Tibial artery (tissue), 4 donors: ENCODE measurements around the gene ASAP2.

Source experiments
- DNase-seq, 2 donors: peaks; one replicate each; pipeline ENCODE4 v3.0.0-alpha.2; 2019
- H3K27ac ChIP-seq, 2 donors: fragments of 200-600 bp; sonication (generic) in 1 of 2; 1 replicate in 1 of 2; 2 replicates in 1 of 2; pipeline ENCODE4 v1.5.1; 2018 to 2019; ENCODE audit warnings: mild to moderate bottlenecking in 1 of 2
- H3K27me3 ChIP-seq, 2 donors: fragments of 200-600 bp; sonication (generic) in 1 of 2; one replicate each; pipeline versions ENCODE4 v1.5.1 to v1.6.0; 2016 to 2019
- H3K36me3 ChIP-seq, 3 donors: fragments of 200-600 bp; sonication (generic) in 2 of 3; one replicate each; pipeline ENCODE4 v1.5.1; 2016 to 2019; ENCODE audit warnings: mild to moderate bottlenecking in 2 of 3
- H3K4me1 ChIP-seq, 4 donors: fragments of 200-600 bp; sonication (generic) in 2 of 4; 1 replicate in 3 of 4; 2 replicates in 1 of 4; pipeline ENCODE4 v1.5.1; 2016 to 2019
- H3K4me3 ChIP-seq, 2 donors: fragments of 200-600 bp; sonication (generic) in 1 of 2; 1 replicate in 1 of 2; 2 replicates in 1 of 2; pipeline ENCODE4 v1.5.1; 2018 to 2019; ENCODE audit warnings: mild to moderate bottlenecking in 2 of 2
- H3K9me3 ChIP-seq, 3 donors: fragments of 200-600 bp; sonication (generic) in 1 of 3; one replicate each; pipeline ENCODE4 v1.5.1; 2016 to 2019
- CTCF ChIP-seq, 2 experiments: fragments of 200-600 bp in 1 of 2; fragments of 450-650 bp in 1 of 2; IDR thresholded peaks; one replicate each; pipeline ENCODE4 v1.5.1; 2017 to 2019; ENCODE audit warnings: antibody characterized with exemption in 2 of 2, mild to moderate bottlenecking in 1 of 2, moderate library complexity in 1 of 2
- intact Hi-C: fragments of 100-400 bp; cut with DNase I; formaldehyde crosslinking; loops from one replicate; pipeline ENCODE4 v1.15.0; 2023; ENCODE audit warnings: low total_unique reads

Gene ASAP2

GRCh38 chr2:9231291-9232165, 24.9 kb downstream of the ASAP2 start:
- no peaks in the 10 kb centered on the region for H3K27me3 ChIP-seq
- no peaks in the 10 kb centered on the region for H3K36me3 ChIP-seq
- DNase-seq, result no peak
- no peak for TF ChIP-seq CTCF (IDR thresholded peaks at IDR 0.05)
- no peak overlapping the region for H3K4me3 ChIP-seq
- no peaks in the 10 kb centered on the region for H3K9me3 ChIP-seq
- H3K27ac ChIP-seq, result peak overlapping the region; percentile 70 to 72
- H3K4me1 ChIP-seq, result peaks cover 0 to 84% (median 67%) of the 10 kb centered on the region in 4 donors
- intact Hi-C loops, result no loop called here

- Histone ChIP-seq H3K27ac (peak overlapping the region; percentile 70 to 72), H3K36me3 (no peaks in the 10 kb centered on the region), H3K27me3 (no peaks in the 10 kb centered on the region), H3K4me3 (no peak overlapping the region), H3K4me1 (peaks cover 0 to 84% (median 67%) of the 10 kb centered on the region in 4 donors), H3K9me3 (no peaks in the 10 kb centered on the region)
- TF ChIP-seq CTCF (IDR thresholded peaks at IDR 0.05), result no peak
- intact Hi-C loops, result no loop called here
- no peak for DNase-seq
Observed at GRCh38 chr2:9232166-9232479, 25.5 kb downstream of the ASAP2 start.

- no peak overlapping the region for H3K4me3 ChIP-seq
- H3K9me3 ChIP-seq, result no peaks in the 10 kb centered on the region
- H3K27me3 ChIP-seq, result no peaks in the 10 kb centered on the region
- H3K27ac ChIP-seq, result peak overlapping the region in 1 of 2 donors; percentile 70
- TF ChIP-seq CTCF (IDR thresholded peaks at IDR 0.05), result no peak
- no peaks in the 10 kb centered on the region for H3K36me3 ChIP-seq
- no peak for DNase-seq
- intact Hi-C loops, result no loop called here
- H3K4me1 ChIP-seq, result peaks cover 0 to 92% (median 72%) of the 10 kb centered on the region in 4 donors
Observed at GRCh38 chr2:9232886-9233285, 26.3 kb downstream of the ASAP2 start.

GRCh38 chr2:9234680-9235146, 28.1 kb downstream of the ASAP2 start:
- intact Hi-C loops, result no loop called here
- H3K36me3 ChIP-seq, result no peaks in the 10 kb centered on the region
- peaks cover 0 to 99% (median 69%) of the 10 kb centered on the region in 4 donors for H3K4me1 ChIP-seq
- H3K27ac ChIP-seq, result peak overlapping the region; percentile 70 to 76
- no peaks in the 10 kb centered on the region for H3K9me3 ChIP-seq
- no peak for DNase-seq
- no peak for TF ChIP-seq CTCF (IDR thresholded peaks at IDR 0.05)
- no peak overlapping the region for H3K4me3 ChIP-seq
- H3K27me3 ChIP-seq, result no peaks in the 10 kb centered on the region

- Histone ChIP-seq H3K9me3 (no peaks in the 10 kb centered on the region), H3K27me3 (no peaks in the 10 kb centered on the region), H3K27ac (peak overlapping the region; percentile 70 to 76), H3K4me1 (peaks cover 0 to 99% (median 63%) of the 10 kb centered on the region in 4 donors), H3K4me3 (peak overlapping the region; percentile 4 to 7), H3K36me3 (no peaks in the 10 kb centered on the region)
- TF ChIP-seq CTCF (IDR thresholded peaks at IDR 0.05), result no peak
- intact Hi-C loops, result no loop called here
- DNase-seq, result no peak
Observed at GRCh38 chr2:9235147-9236044, 28.8 kb downstream of the ASAP2 start.
